ENCODE results near the gene TTC27.
"Not testable (repeated sequence)": the region's sequence is repeated elsewhere in the genome, so short reads cannot be mapped to it uniquely, and the experiment has no call there.

Gene TTC27

GRCh38 chr2:32721376-32721775 is 93.5 kb downstream of the TTC27 start:
- DNase-seq, result peak; percentile 30

DNA sequence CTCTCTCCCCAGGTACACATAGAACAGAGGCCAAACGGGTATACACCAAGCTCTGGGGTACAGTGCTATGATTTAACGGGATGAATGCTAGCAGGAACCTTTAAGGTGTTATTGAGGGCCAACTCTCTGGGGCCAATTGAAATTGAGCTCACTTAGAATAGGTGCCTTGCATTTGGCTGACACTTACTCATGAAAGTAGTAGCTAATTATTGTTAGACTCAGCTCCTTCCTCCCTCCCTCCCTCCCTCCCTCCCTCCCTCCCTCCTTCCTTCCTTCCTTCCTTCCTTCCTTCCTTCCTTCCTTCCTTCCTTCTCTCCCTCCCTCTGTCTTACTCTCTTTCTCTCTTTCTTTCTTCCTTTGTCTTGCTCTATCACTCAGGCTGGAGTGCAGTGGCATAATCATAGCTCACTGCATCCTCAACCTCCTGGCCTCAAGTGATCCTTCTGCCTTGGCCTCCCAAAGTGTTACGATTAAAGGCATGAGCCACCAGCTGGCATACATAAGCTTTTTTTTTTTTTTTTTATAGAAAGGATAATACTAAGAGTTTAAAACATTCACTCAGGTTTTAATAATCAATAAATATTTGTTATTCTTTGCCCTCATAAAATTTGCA is 95.7 kb downstream of the TTC27 start:
- no peak for DNase-seq

DNA sequence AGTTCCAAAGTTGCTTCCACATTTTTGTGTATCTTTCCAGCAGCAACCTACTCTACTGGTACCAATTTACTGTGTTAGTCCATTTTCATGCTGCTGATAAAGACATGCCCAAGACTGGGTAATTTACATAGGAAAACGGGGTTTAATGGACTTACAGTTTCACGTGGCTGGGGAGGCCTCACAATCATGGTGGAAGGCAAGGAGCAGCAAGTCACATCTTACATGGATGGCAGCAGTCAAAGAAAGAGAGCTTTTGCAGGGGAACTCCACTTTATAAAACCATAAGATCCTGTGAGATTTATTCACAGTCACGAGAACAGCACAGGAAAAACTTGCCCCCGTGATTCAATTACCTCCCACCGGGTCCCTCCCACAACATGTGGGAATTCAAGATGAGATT is 98.8 kb downstream of the TTC27 start:
- not testable (repeated sequence) for DNase-seq

- DNase-seq, result no peak
These were observed 99.3 kb downstream of the TTC27 start for GRCh38 chr2:32727157-32727556.

GRCh38 chr2:32730958-32731357 is 103.1 kb downstream of the TTC27 start:
- not testable (repeated sequence) for DNase-seq

DNA sequence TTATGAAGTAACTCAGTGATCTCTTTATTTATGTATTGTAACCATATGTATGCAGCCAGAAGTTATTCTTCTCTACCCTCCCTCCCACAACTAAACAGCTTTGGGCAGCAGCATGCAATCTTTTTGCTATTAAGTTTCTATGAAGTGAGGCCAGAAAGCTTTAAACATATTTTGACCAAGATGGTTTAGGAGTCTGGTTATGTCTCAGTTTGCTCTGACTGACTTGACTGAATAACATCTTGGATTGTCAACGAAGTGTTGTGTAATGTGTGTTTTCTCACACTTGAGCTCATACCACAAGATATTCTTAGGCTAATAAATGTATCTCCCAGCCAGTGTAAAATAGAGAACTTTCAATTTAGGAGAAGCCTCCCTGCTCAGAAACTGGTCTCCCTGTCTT is 104.3 kb downstream of the TTC27 start:
- no peak for DNase-seq

GRCh38 chr2:32732912-32733472 is 105.1 kb downstream of the TTC27 start:
- no peak for DNase-seq

GRCh38 chr2:32735348-32735747 is 107.5 kb downstream of the TTC27 start:
- DNase-seq, result no peak

- DNase-seq, result no peak
These were observed 111.1 kb downstream of the TTC27 start for GRCh38 chr2:32738939-32739338.

DNA sequence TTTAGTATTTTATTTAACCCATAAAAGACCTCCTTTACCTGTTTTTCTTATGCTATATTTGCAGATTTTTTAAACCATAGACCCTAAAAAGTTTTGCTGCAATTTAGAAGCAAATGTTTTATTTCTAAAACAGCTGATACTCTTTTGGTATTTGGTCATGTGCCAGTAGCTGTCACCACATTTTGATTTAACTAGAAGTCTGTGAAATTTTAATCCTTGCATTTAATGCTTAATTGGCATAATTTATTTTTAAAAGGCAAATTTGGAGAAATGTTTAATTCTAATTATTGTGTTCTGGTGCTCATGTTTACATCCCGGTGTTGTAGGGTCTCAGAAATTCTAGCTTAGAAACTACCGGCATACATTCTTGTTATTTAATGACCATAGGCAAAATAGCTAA is 111.8 kb downstream of the TTC27 start:
- no peak for DNase-seq

- no peak for DNase-seq
These were observed 113.7 kb downstream of the TTC27 start for GRCh38 chr2:32741575-32741974.

GRCh38 chr2:32742376-32742775 is 114.5 kb downstream of the TTC27 start:
- DNase-seq, result no peak

DNA sequence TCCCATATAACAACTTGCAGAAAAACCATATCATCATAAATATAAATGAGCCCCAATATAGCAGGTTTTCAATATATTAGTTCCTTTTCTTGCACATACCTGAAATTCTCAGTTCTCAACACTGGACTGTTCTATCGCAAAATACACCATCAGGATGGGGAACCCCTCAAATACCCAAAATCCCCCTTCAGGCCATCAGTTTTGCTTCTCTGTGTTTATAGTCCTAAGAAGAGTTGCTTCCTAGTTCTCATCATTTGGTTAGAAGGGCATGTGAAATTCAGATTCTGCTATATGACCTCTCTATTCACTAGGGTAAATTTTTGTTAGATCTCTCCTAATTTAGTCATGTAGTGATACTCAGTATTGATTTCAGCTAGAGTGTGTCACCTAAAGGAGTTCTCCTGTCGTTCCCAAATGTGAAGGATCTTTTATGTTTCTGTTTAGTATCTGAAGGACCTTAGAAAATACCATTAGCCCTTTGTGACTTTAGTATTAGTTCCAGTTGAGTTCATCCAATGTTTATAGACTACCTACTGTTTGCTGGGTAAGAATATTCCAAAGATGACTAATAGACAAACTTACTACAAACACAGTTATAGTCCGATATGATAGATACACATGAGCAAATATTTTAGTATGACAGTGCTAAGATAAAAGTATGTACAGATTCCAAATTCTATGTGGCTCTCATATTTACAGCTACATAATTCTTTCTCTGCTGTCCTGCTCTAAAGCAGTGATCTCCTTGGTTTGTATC is 115.8 kb downstream of the TTC27 start:
- no peak for DNase-seq

GRCh38 chr2:32745191-32745590 is 117.3 kb downstream of the TTC27 start:
- DNase-seq, result no peak

GRCh38 chr2:32745675-32746074 is 117.8 kb downstream of the TTC27 start:
- no peak for DNase-seq

GRCh38 chr2:32746669-32747068 is 118.8 kb downstream of the TTC27 start:
- DNase-seq, result no peak

DNA sequence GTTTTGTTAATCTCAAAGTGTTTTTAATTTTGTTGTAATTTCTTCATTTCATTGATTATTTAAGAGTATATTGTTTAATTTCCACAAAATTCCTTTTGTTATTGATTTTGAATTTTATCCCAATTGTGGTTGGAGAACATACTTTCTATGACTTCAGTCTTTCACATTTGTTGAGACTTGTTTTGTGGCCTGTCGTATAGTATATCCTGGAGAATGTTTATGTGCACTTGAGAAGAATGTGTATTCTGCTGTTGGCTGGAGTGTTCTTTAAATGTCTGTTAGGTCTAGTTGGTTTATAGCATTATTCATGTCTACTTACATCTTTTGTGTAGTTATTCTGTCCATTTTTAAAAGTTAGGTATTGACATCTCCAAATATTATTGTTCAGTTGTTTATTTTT is 120.3 kb downstream of the TTC27 start:
- DNase-seq, result no peak

DNA sequence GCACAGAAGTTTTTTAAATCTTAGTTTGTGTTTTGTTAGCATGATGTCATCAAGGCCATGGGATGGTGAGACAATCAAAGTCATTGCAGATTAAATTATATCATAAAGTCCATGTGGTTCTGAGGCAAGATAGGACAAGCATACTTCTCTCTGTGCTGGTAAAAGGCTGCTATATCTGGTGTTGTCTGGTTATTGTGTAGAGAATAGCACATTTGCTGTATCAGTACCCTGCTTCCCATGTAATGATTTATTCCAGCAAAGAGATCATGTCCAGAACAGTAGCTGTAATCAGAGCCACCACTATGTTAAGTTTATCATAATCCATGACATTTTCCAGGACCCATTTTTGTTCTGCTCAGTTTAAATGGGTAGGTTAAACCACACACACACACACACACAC is 123.0 kb downstream of the TTC27 start:
- DNase-seq, result peak; percentile 20

GRCh38 chr2:32752205-32752604 is 124.4 kb downstream of the TTC27 start:
- no peak for DNase-seq

DNA sequence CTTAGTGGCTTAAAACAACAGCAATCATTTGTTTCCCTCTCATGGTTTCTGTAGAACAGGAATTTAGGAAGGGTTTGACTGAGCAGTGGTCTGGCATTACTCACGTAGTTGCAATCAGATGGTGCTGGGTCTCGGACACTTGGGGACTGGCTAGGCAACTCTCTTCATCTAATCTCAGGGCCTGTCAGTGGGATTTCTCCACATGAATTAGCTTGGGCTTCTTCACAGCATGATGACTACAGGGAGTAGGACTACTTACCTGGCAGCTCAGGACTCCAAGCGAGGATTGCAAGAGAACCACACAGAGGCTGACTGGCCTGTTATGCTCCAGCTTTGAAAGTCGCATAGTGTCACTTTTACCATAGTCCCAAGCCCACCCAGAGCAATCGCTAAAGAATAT is 125.1 kb downstream of the TTC27 start:
- DNase-seq, result no peak

DNA sequence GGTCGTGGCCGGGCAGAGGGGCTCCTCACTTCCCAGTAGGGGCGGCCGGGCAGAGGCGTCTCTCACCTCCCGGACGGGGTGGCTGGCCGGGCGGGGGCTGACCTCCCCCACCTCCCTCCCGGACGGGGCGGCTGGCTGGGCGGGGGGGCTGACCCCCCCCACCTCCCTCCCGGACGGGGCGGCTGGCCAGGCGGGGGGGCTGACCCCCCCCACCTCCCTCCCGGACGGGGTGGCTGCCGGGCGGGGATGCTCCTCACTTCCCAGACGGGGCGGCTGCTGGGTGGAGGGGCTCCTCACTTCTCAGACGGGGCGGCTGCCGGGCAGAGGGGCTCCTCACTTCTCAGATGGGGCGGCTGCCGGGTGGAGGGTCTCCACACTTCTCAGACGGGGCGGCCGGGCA is 126.8 kb downstream of the TTC27 start:
- not testable (repeated sequence) for DNase-seq

- DNase-seq, result peak; percentile 15
These were observed 127.8 kb downstream of the TTC27 start for GRCh38 chr2:32755666-32756065.

GRCh38 chr2:32756074-32756727 is 128.4 kb downstream of the TTC27 start:
- peak; percentile 27 for DNase-seq

DNA sequence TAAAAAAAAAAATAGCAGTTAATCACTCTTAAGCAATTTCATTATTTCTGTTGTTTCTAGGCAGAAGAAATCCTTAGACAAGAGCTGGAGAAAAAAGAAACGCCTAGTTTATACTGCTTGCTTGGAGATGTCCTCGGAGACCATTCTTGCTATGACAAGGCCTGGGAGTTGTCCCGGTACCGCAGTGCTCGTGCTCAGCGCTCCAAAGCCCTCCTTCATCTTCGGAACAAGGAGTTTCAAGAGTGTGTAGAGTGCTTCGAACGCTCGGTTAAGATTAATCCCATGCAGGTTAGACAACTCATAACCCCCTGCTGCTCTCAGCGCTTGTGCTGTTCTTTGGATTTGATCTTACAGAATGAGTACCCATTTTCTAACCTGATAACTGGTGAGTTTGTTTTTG is 130.4 kb downstream of the TTC27 start:
- no peak for DNase-seq
